Astrocyte (in vitro differentiated cells and primary cell): ENCODE results near the gene ARID3B. TPM values are rescaled to one million over a fixed set of nuclear protein-coding genes. Genes with fewer than 3 reads are reported as not detected.

ENCODE experiments used
- DNase-seq: peaks from one replicate; pipeline ENCODE4 v3.0.0-alpha.2; 2010; ENCODE audit warnings: low read depth
- FAIRE-seq: peaks from 2 replicates; lab custom pipeline; 2011; peaks lifted over from hg19 to GRCh38; lab: Jason Lieb, UNC
- H2AFZ ChIP-seq: 2 replicates; pipeline ENCODE4 v1.6.0; 2012; ENCODE audit warnings: low read depth, low read length, inconsistent platforms
- H3K27ac ChIP-seq: 2 replicates; pipeline ENCODE4 v1.5.1; 2011; ENCODE audit warnings: low read depth, low read length, inconsistent platforms
- H3K27me3 ChIP-seq: 2 replicates; pipeline ENCODE4 v1.6.0; 2011; ENCODE audit warnings: low read length, inconsistent platforms; ENCODE audit not compliant: insufficient read depth
- H3K36me3 ChIP-seq: 2 replicates; pipeline ENCODE4 v1.5.1; 2011; ENCODE audit warnings: low read length, inconsistent platforms; ENCODE audit not compliant: insufficient read depth
- H3K4me1 ChIP-seq: 2 replicates; pipeline ENCODE4 v1.5.1; 2011; ENCODE audit warnings: low read length, inconsistent platforms; ENCODE audit not compliant: insufficient read depth
- H3K4me2 ChIP-seq: 2 replicates; pipeline ENCODE4 v1.6.0; 2012; ENCODE audit warnings: low read length, inconsistent platforms
- H3K4me3 ChIP-seq: 2 replicates; pipeline ENCODE4 v1.5.1; 2011; ENCODE audit warnings: low read depth, mild to moderate bottlenecking, low read length, inconsistent platforms; ENCODE audit not compliant: insufficient read depth
- H3K79me2 ChIP-seq: 2 replicates; pipeline ENCODE4 v1.6.0; 2012; ENCODE audit warnings: mild to moderate bottlenecking, low read length, inconsistent platforms; ENCODE audit not compliant: insufficient read depth
- H3K9ac ChIP-seq: 2 replicates; pipeline ENCODE4 v1.6.0; 2012; ENCODE audit warnings: mild to moderate bottlenecking, low read length, inconsistent platforms
- H3K9me3 ChIP-seq: 2 replicates; pipeline ENCODE4 v1.5.1; 2012; ENCODE audit warnings: low read depth, mild to moderate bottlenecking, low read length, inconsistent platforms; ENCODE audit not compliant: insufficient read depth
- H4K20me1 ChIP-seq: 2 replicates; pipeline ENCODE4 v1.6.0; 2012; ENCODE audit warnings: low read length, inconsistent platforms; ENCODE audit not compliant: insufficient read depth
- H3K27ac Mint-ChIP-seq: one replicate; pipeline ENCODE4 v1.8.0; 2021; ENCODE audit warnings: mild to moderate bottlenecking, mixed read lengths; ENCODE audit not compliant: unreplicated experiment
- H3K27me3 Mint-ChIP-seq: one replicate; pipeline ENCODE4 v1.8.0; 2021; ENCODE audit warnings: low read depth, mixed read lengths; ENCODE audit not compliant: unreplicated experiment
- H3K36me3 Mint-ChIP-seq: one replicate; pipeline ENCODE4 v1.8.0; 2021; ENCODE audit warnings: low read depth, mixed read lengths; ENCODE audit not compliant: unreplicated experiment
- H3K4me1 Mint-ChIP-seq: one replicate; pipeline ENCODE4 v1.8.0; 2021; ENCODE audit warnings: low read depth, mixed read lengths; ENCODE audit not compliant: unreplicated experiment
- H3K4me3 Mint-ChIP-seq: one replicate; pipeline ENCODE4 v1.8.0; 2021; ENCODE audit warnings: mild to moderate bottlenecking, moderate library complexity, mixed read lengths; ENCODE audit not compliant: unreplicated experiment
- H3K9me3 Mint-ChIP-seq: one replicate; pipeline ENCODE4 v1.8.0; 2021; ENCODE audit warnings: mild to moderate bottlenecking, mixed read lengths; ENCODE audit not compliant: unreplicated experiment
- CTCF ChIP-seq: IDR thresholded peaks from 2 replicates; pipeline ENCODE4 v1.5.1; 2011; ENCODE audit warnings: low read depth, mild to moderate bottlenecking, inconsistent platforms, low read length, moderate library complexity; ENCODE audit not compliant: insufficient read depth
- EZH2 ChIP-seq: IDR thresholded peaks from 2 replicates; pipeline ENCODE4 v1.6.1; 2012; ENCODE audit warnings: mild to moderate bottlenecking, low read length, inconsistent platforms; ENCODE audit not compliant: insufficient read depth
- total RNA-seq: library from RNA; stranded (reverse); gene quantifications from 2 replicates; pipeline ENCODE4 v1.2.1, GENCODE V29; 2021

The ARID3B gene
- total RNA-seq, 1 donor from 2014 or later = 18.5 TPM

- H3K4me2 ChIP-seq = no peak overlapping the region
- H3K9ac ChIP-seq = no peak overlapping the region
- H2AFZ ChIP-seq = no peak overlapping the region
- DNase-seq = no peak
- peaks cover 20% of the 10 kb centered on the region for H3K4me1 ChIP-seq
- FAIRE-seq = no peak
- Mint-ChIP-seq H3K4me1 (peaks cover 28% of the 10 kb centered on the region), H3K36me3 (peaks cover 8% of the 10 kb centered on the region), H3K4me3 (no peak overlapping the region), H3K27ac (no peak overlapping the region), H3K9me3 (peaks cover 2% of the 10 kb centered on the region), H3K27me3 (peaks cover 28% of the 10 kb centered on the region)
- peaks cover 73% of the 10 kb centered on the region for H4K20me1 ChIP-seq
- no peak overlapping the region for H3K27ac ChIP-seq
- no peak overlapping the region for H3K4me3 ChIP-seq
- H3K79me2 ChIP-seq = peaks cover 28% of the 10 kb centered on the region
- H3K27me3 ChIP-seq = peaks cover 11% of the 10 kb centered on the region
- peaks cover 4% of the 10 kb centered on the region for H3K36me3 ChIP-seq
- no peaks in the 10 kb centered on the region for H3K9me3 ChIP-seq
- TF ChIP-seq CTCF (no peak), EZH2 (no peak)
Observed at GRCh38 chr15:74545086-74545485, 4.1 kb downstream of the ARID3B start.

- Histone ChIP-seq H3K4me1 (peaks cover 18% of the 10 kb centered on the region), H3K4me2 (peak overlapping the region; percentile 56), H3K36me3 (peaks cover 4% of the 10 kb centered on the region), H2AFZ (no peak overlapping the region), H3K9ac (no peak overlapping the region), H3K79me2 (peaks cover 32% of the 10 kb centered on the region), H4K20me1 (peaks cover 82% of the 10 kb centered on the region), H3K27me3 (peaks cover 11% of the 10 kb centered on the region), H3K4me3 (no peak overlapping the region), H3K27ac (no peak overlapping the region), H3K9me3 (no peaks in the 10 kb centered on the region)
- Mint-ChIP-seq H3K27me3 (peaks cover 36% of the 10 kb centered on the region), H3K36me3 (peaks cover 12% of the 10 kb centered on the region), H3K4me1 (peaks cover 28% of the 10 kb centered on the region), H3K4me3 (peak overlapping the region; percentile 20), H3K9me3 (peaks cover 2% of the 10 kb centered on the region), H3K27ac (no peak overlapping the region)
- peak; percentile 98 for DNase-seq
- TF ChIP-seq CTCF = no peak
- TF ChIP-seq EZH2 = no peak
- no peak for FAIRE-seq
Observed at GRCh38 chr15:74545776-74546656, 5.0 kb downstream of the ARID3B start.

- Histone ChIP-seq H4K20me1 (peaks cover 88% of the 10 kb centered on the region), H3K27ac (no peak overlapping the region), H3K36me3 (peaks cover 4% of the 10 kb centered on the region), H2AFZ (no peak overlapping the region), H3K4me2 (no peak overlapping the region), H3K4me3 (no peak overlapping the region), H3K4me1 (peaks cover 12% of the 10 kb centered on the region), H3K9ac (no peak overlapping the region), H3K27me3 (peaks cover 11% of the 10 kb centered on the region), H3K79me2 (peaks cover 30% of the 10 kb centered on the region), H3K9me3 (no peaks in the 10 kb centered on the region)
- no peak for TF ChIP-seq EZH2
- no peak for TF ChIP-seq CTCF
- Mint-ChIP-seq H3K9me3 (peaks cover 2% of the 10 kb centered on the region), H3K36me3 (peaks cover 20% of the 10 kb centered on the region), H3K4me3 (no peak overlapping the region), H3K27me3 (peaks cover 45% of the 10 kb centered on the region), H3K27ac (no peak overlapping the region), H3K4me1 (peaks cover 20% of the 10 kb centered on the region)
- FAIRE-seq (no peak), DNase-seq (no peak)
Observed at GRCh38 chr15:74547616-74548015, 6.6 kb downstream of the ARID3B start.
